HEK293T (cell line): ENCODE data around the gene ZNF44.

Experiments used
- BHLHE40 ChIP-seq: fragments of 450-650 bp; IDR thresholded peaks from 2 replicates; pipeline ENCODE4 v1.6.1; 2016; ENCODE audit warnings: mild to moderate bottlenecking, moderate library complexity, borderline replicate concordance
- CTBP1 ChIP-seq: fragments of 450-650 bp; IDR thresholded peaks from 2 replicates; pipeline ENCODE4 v1.6.1; 2016; ENCODE audit warnings: borderline replicate concordance
- FOXA1 ChIP-seq: fragments of 450-650 bp; IDR thresholded peaks from 2 replicates; pipeline ENCODE4 v1.6.1; 2016; ENCODE audit warnings: mild to moderate bottlenecking
- FOXK2 ChIP-seq: fragments of 450-650 bp; IDR thresholded peaks from 2 replicates; pipeline ENCODE4 v1.6.1; 2016; ENCODE audit warnings: mild to moderate bottlenecking
- FOXM1 ChIP-seq: fragments of 450-650 bp; IDR thresholded peaks from 2 replicates; pipeline ENCODE4 v1.6.1; 2017; ENCODE audit warnings: mild to moderate bottlenecking, borderline replicate concordance
- SP1 ChIP-seq: fragments of 450-650 bp; IDR thresholded peaks from 2 replicates; pipeline ENCODE4 v1.6.1; 2017
- TARDBP ChIP-seq: fragments of 450-650 bp; IDR thresholded peaks from 2 replicates; pipeline ENCODE4 v1.6.1; 2016
- ZNF384 ChIP-seq: fragments of 450-650 bp; IDR thresholded peaks from 2 replicates; pipeline ENCODE4 v1.6.1; 2016
- TF ChIP-seq, protein P1 (sequence below): fragments of 450-650 bp; IDR thresholded peaks from 2 replicates; pipeline ENCODE4 v1.6.1; 2016

DNA sequence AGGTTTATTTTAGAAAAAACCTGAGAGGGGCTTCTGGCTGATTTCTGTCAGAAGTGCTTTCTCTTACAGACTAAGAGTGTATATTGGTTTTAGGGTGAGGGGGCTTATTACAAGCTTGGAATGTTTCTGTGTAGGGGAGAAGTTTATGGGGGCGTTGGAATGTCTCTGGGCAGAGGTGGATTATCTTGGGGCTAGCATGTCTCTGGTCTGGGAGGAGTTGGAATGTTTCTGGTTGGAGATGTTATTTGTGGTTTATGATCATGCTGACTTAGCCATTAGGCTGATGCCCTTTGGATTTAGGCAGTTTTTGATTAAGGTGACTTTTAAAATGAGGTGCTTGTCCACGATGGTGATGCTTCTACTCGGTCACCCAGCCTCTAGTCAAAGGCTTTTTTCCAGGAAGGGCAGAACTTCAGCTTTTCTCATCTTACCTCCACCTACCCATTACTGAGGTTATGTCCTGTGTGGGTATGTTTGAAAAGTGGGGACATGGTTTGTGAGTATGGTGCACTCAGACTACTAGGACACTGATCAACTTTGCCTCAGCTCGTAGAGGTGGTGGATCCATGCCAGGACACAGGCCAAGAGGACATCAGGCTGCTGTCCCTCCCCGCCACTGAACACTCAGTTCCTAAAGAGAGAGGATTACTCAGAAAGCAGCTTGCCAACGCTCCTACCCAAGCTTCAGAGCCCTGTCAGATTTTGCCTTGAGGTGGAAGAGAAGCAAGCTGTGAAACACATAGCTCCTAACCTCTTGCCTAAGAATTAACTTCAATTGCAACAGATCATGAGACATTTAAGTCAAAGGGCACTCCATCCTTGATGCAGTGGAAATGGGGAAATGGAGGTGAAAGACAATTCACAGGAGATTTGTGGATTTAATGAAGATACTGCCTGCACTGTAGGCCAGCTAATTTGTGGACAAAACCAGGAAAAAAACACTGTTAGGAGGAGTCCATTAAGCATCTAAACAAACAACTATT, 63.6 kb downstream of the ZNF44 start:
- TF ChIP-seq TARDBP (no peak), ZNF384 (no peak), CTBP1 (no peak), FOXM1 (no peak), SP1 (no peak), BHLHE40 (no peak), FOXK2 (no peak), FOXA1 (no peak)
- TF ChIP-seq, protein P1, sequence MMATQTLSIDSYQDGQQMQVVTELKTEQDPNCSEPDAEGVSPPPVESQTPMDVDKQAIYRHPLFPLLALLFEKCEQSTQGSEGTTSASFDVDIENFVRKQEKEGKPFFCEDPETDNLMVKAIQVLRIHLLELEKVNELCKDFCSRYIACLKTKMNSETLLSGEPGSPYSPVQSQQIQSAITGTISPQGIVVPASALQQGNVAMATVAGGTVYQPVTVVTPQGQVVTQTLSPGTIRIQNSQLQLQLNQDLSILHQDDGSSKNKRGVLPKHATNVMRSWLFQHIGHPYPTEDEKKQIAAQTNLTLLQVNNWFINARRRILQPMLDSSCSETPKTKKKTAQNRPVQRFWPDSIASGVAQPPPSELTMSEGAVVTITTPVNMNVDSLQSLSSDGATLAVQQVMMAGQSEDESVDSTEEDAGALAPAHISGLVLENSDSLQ: no peak
